GM13977 (cell line): ENCODE data around the gene CD164.

Source experiments
- DNase-seq: peaks from one replicate; pipeline ENCODE4 v3.0.0; 2012; ENCODE audit warnings: low spot score
- CTCF ChIP-seq: IDR thresholded peaks from 2 replicates; pipeline ENCODE4 v1.5.1; 2012; ENCODE audit warnings: mild to moderate bottlenecking, control low read depth; ENCODE audit not compliant: insufficient read depth; ENCODE audit errors: extremely low read depth, missing control alignments
- in situ Hi-C: fragments of 300-500 bp; cut with MboI; formaldehyde crosslinking; loops from one replicate; pipeline ENCODE4 v1.12.0; 2022; ENCODE audit warnings: low sequenced_read_pairs, low pct_unique_long_range_greater_than_20kb, mixed read lengths, inconsistent platforms; ENCODE audit not compliant: unreplicated experiment

The CD164 gene

GRCh38 chr6:109328629-109329028, 53.6 kb downstream of the CD164 start:
- in situ Hi-C loops: no loop called here
- TF ChIP-seq CTCF: no peak
- no peak for DNase-seq

- in situ Hi-C loops: no loop called here
- DNase-seq: no peak
- no peak for TF ChIP-seq CTCF
Observed at GRCh38 chr6:109327959-109328358, 54.3 kb downstream of the CD164 start.

GRCh38 chr6:109327491-109327890, 54.8 kb downstream of the CD164 start:
- in situ Hi-C loops: no loop called here
- no peak for TF ChIP-seq CTCF
- no peak for DNase-seq

- TF ChIP-seq CTCF: no peak
- in situ Hi-C loops: no loop called here
- no peak for DNase-seq
Observed at GRCh38 chr6:109326351-109326750, 55.9 kb downstream of the CD164 start.

GRCh38 chr6:109325400-109325801, 56.9 kb downstream of the CD164 start:
- DNase-seq: no peak
- in situ Hi-C loops: no loop called here
- no peak for TF ChIP-seq CTCF

- DNase-seq: no peak
- in situ Hi-C loops: no loop called here
- no peak for TF ChIP-seq CTCF
Observed at GRCh38 chr6:109323241-109323640, 59.0 kb downstream of the CD164 start.

GRCh38 chr6:109322825-109323224, 59.4 kb downstream of the CD164 start:
- in situ Hi-C loops: no loop called here
- no peak for DNase-seq
- no peak for TF ChIP-seq CTCF
